ENCODE measurements around the gene CDKN1B.

The CDKN1B gene

GRCh38 chr12:12716793-12717585 is at the start of gene CDKN1B:
Gene CDKN1B (plus strand): TSS chr12:12717368. CDS start chr12:12717840, 472 bp downstream.
- POLR2A ChIA-PET: interaction anchor here (1.5 kb wide), 1 partner anchor 9 kb away, joined by 7 read pairs; no protein-coding TSS in a partner anchor
- no peak for TF ChIP-seq CTCF (IDR thresholded peaks at IDR 0.05; ENCODE audit: control extremely low read depth, extremely low read depth, low read depth, missing control alignments)
- CTCF ChIA-PET: interaction anchor here (1.2 to 5.1 kb wide), 6 partner anchors 9 to 360 kb away, joined by 3 to 36 read pairs (median 6); partner anchors contain the start of gene BORCS5
- DNase-seq (ENCODE audit: extremely low spot score): peak; percentile 87

GRCh38 chr12:12668005-12668404 is 49.2 kb upstream of the CDKN1B start:
- DNase-seq (ENCODE audit: extremely low spot score): no peak
- ChIA-PET CTCF (interaction anchor here (1.1 to 5.0 kb wide), 4 partner anchors 9 to 61 kb away, joined by 3 to 32 read pairs (median 4); no protein-coding TSS in a partner anchor), POLR2A (no interaction called here)
- TF ChIP-seq CTCF (IDR thresholded peaks at IDR 0.05; ENCODE audit: control extremely low read depth, extremely low read depth, low read depth, missing control alignments): no peak

GRCh38 chr12:12669020-12669419 is 48.1 kb upstream of the CDKN1B start:
- no peak for DNase-seq (ENCODE audit: extremely low spot score)
- POLR2A ChIA-PET: no interaction called here
- no peak for TF ChIP-seq CTCF (IDR thresholded peaks at IDR 0.05; ENCODE audit: control extremely low read depth, extremely low read depth, low read depth, missing control alignments)
- CTCF ChIA-PET: no interaction called here

- no peak for TF ChIP-seq CTCF (IDR thresholded peaks at IDR 0.05; ENCODE audit: control extremely low read depth, extremely low read depth, low read depth, missing control alignments)
- ChIA-PET POLR2A (no interaction called here), CTCF (interaction anchor here (1.0 to 3.8 kb wide), 6 partner anchors 9 to 295 kb away, joined by 3 to 33 read pairs (median 4); no protein-coding TSS in a partner anchor)
- DNase-seq (ENCODE audit: extremely low spot score): no peak
Measured at GRCh38 chr12:12671850-12672660, 45.1 kb upstream of the CDKN1B start.

GRCh38 chr12:12673296-12673695 is 43.9 kb upstream of the CDKN1B start:
- no peak for DNase-seq (ENCODE audit: extremely low spot score)
- POLR2A ChIA-PET: interaction anchor here (0.7 kb wide), 1 partner anchor 10 kb away, joined by 3 read pairs; no protein-coding TSS in a partner anchor
- CTCF ChIA-PET: interaction anchor here (2.1 to 3.8 kb wide), 3 partner anchors 8 to 17 kb away, joined by 5 to 33 read pairs (median 20); no protein-coding TSS in a partner anchor
- no peak for TF ChIP-seq CTCF (IDR thresholded peaks at IDR 0.05; ENCODE audit: control extremely low read depth, extremely low read depth, low read depth, missing control alignments)

GRCh38 chr12:12676605-12677004 is 40.6 kb upstream of the CDKN1B start:
- POLR2A ChIA-PET: no interaction called here
- TF ChIP-seq CTCF (IDR thresholded peaks at IDR 0.05; ENCODE audit: control extremely low read depth, extremely low read depth, low read depth, missing control alignments): no peak
- no peak for DNase-seq (ENCODE audit: extremely low spot score)
- CTCF ChIA-PET: interaction anchor here (0.9 to 1.9 kb wide), 4 partner anchors 9 to 60 kb away, joined by 3 to 6 read pairs (median 4); no protein-coding TSS in a partner anchor
